CD4-positive, alpha-beta T cell treated with Interleukin-6 for 4 hours (primary cell): Measurements from ENCODE around the gene UCK2.

Experiments used
- DNase-seq: peaks from one replicate; pipeline ENCODE4 v3.0.0-alpha.2; 2020; ENCODE audit warnings: mixed read lengths

UCK2 gene

GRCh38 chr1:165905853-165906252 lies 78.4 kb downstream of the UCK2 start:
- no peak for DNase-seq

GRCh38 chr1:165907256-165907857 lies 79.9 kb downstream of the UCK2 start:
- DNase-seq = no peak

GRCh38 chr1:165910764-165911421 lies 83.5 kb downstream of the UCK2 start:
- no peak for DNase-seq

GRCh38 chr1:165911609-165912281 lies 84.3 kb downstream of the UCK2 start:
- no peak for DNase-seq

GRCh38 chr1:165912638-165913037 lies 85.2 kb downstream of the UCK2 start:
- DNase-seq = no peak

GRCh38 chr1:165914136-165914798 lies 86.9 kb downstream of the UCK2 start:
- DNase-seq = peak; percentile 68

- no peak for DNase-seq
These were observed 88.1 kb downstream of the UCK2 start for GRCh38 chr1:165915480-165915879.

GRCh38 chr1:165915932-165916348 lies 88.5 kb downstream of the UCK2 start:
- DNase-seq = no peak

GRCh38 chr1:165917166-165917565 lies 89.8 kb downstream of the UCK2 start:
- no peak for DNase-seq

GRCh38 chr1:165924117-165924516 lies 96.7 kb downstream of the UCK2 start:
- DNase-seq = no peak

GRCh38 chr1:165925498-165926079 lies 98.2 kb downstream of the UCK2 start:
- DNase-seq = no peak

GRCh38 chr1:165927169-165927568 lies 99.8 kb downstream of the UCK2 start:
- DNase-seq = no peak

- DNase-seq = peak; percentile 41
These were observed 100.8 kb downstream of the UCK2 start for GRCh38 chr1:165928075-165928731.

GRCh38 chr1:165930961-165931360 lies 103.5 kb downstream of the UCK2 start:
- DNase-seq = no peak

- no peak for DNase-seq
These were observed 106.2 kb downstream of the UCK2 start for GRCh38 chr1:165933446-165934170.

- DNase-seq = no peak
These were observed 109.1 kb downstream of the UCK2 start for GRCh38 chr1:165936542-165936941.

- no peak for DNase-seq
These were observed 110.4 kb downstream of the UCK2 start for GRCh38 chr1:165937829-165938228.

GRCh38 chr1:165938844-165939243 lies 111.4 kb downstream of the UCK2 start:
- DNase-seq = no peak

- no peak for DNase-seq
These were observed 114.1 kb downstream of the UCK2 start for GRCh38 chr1:165941531-165941930.

- DNase-seq = no peak
These were observed 114.6 kb downstream of the UCK2 start for GRCh38 chr1:165942062-165942461.

- DNase-seq = no peak
These were observed 115.6 kb downstream of the UCK2 start for GRCh38 chr1:165942927-165943597.
